ENCODE measurements around the gene BID.

GRCh38 chr22:17726928-17727897 lies 47.1 kb downstream of the BID start:
- no peak for TF ChIP-seq CTCF (IDR thresholded peaks at IDR 0.05)
- TF ChIP-seq POLR2AphosphoS5 (IDR thresholded peaks at IDR 0.05) = no peak
